ENCODE results near the gene WLS.

DNA sequence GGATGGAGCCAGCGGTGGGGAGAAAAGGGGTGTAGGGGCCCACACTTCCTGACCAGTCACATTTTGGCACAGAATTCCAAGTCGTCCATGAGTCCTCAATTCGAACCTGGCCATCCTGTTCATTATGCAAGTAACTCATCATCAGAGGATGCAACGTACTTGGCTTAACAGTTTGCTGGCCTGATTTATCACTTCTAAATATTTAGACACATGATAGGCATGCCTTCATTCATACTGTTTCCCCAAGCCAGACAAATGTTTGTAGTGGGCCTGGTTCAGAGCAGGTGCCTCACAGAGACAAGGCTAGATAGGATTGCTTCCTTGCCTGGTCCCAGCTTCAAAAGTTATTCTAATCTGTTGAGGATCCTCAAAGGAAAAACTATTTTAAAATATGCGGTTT lies 66.7 kb downstream of the WLS start:
- TF ChIP-seq CEBPB (IDR thresholded peaks at IDR 0.05) = no peak
- no peak for TF ChIP-seq YY1 (IDR thresholded peaks at IDR 0.05; ENCODE audit: low read depth)
- no peak for TF ChIP-seq ZBTB7A (IDR thresholded peaks at IDR 0.05; ENCODE audit: low read depth)
- TF ChIP-seq, protein P1, sequence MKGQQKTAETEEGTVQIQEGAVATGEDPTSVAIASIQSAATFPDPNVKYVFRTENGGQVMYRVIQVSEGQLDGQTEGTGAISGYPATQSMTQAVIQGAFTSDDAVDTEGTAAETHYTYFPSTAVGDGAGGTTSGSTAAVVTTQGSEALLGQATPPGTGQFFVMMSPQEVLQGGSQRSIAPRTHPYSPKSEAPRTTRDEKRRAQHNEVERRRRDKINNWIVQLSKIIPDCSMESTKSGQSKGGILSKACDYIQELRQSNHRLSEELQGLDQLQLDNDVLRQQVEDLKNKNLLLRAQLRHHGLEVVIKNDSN (IDR thresholded peaks at IDR 0.05) = no peak
